GM12873 (cell line): ENCODE data around the gene IPO4.

ENCODE experiments used
- CTCF ChIP-seq: IDR thresholded peaks from 2 replicates; pipeline ENCODE4 v1.5.1; 2012; ENCODE audit warnings: low read depth, mild to moderate bottlenecking, moderate library complexity, low read length, control low read depth; ENCODE audit not compliant: insufficient read depth; ENCODE audit errors: missing control alignments

The IPO4 gene

GRCh38 chr14:24197056-24197450 lies 8.4 kb upstream of the IPO4 start:
- no peak for TF ChIP-seq CTCF

GRCh38 chr14:24196071-24197055 lies 7.7 kb upstream of the IPO4 start:
- TF ChIP-seq CTCF = no peak

- no peak for TF ChIP-seq CTCF
Observed at GRCh38 chr14:24195186-24196070, 6.8 kb upstream of the IPO4 start, which contains the start of gene TM9SF1. TSS of gene TM9SF1 (minus strand) at chr14:24195441. CDS start at chr14:24195019, 422 bp downstream.

GRCh38 chr14:24194873-24195185 lies 6.2 kb upstream of the IPO4 start:
- no peak for TF ChIP-seq CTCF

GRCh38 chr14:24194186-24194872 lies 5.7 kb upstream of the IPO4 start:
- TF ChIP-seq CTCF = no peak

- no peak for TF ChIP-seq CTCF
Observed at GRCh38 chr14:24192933-24193332, 4.3 kb upstream of the IPO4 start.
